ELF-1 (cell line): ENCODE data around the gene FAM180B.

ENCODE experiments used
- DNase-seq: peaks from one replicate; pipeline ENCODE4 v3.0.0-alpha.2; 2016; ENCODE audit warnings: low read depth, low spot score

Gene FAM180B

GRCh38 chr11:47569646-47570045, 16.8 kb upstream of the FAM180B start:
- no peak for DNase-seq

GRCh38 chr11:47570651-47571356, 15.7 kb upstream of the FAM180B start:
- no peak for DNase-seq

GRCh38 chr11:47571357-47571729, 15.1 kb upstream of the FAM180B start:
- no peak for DNase-seq

GRCh38 chr11:47571895-47572294, 14.6 kb upstream of the FAM180B start:
- DNase-seq, result no peak

- no peak for DNase-seq
Measured at GRCh38 chr11:47572715-47573255, 13.7 kb upstream of the FAM180B start.

GRCh38 chr11:47573321-47573720, 13.2 kb upstream of the FAM180B start:
- DNase-seq, result no peak

- no peak for DNase-seq
Measured at GRCh38 chr11:47577460-47578041, 8.9 kb upstream of the FAM180B start.

- DNase-seq, result peak; percentile 96
Measured at GRCh38 chr11:47578524-47579494, 7.7 kb upstream of the FAM180B start, which contains the start of the genes KBTBD4 and NDUFS3. Gene KBTBD4 (minus strand): TSS chr11:47578970. CDS start chr11:47578951, 19 bp downstream. Gene NDUFS3 (plus strand): TSS chr11:47579074. CDS start chr11:47579092, 18 bp downstream.

GRCh38 chr11:47583844-47584243, 2.6 kb upstream of the FAM180B start:
- DNase-seq, result no peak

GRCh38 chr11:47587039-47587716, 700 bp downstream of the FAM180B start:
- no peak for DNase-seq

GRCh38 chr11:47587723-47588326, 1.3 kb downstream of the FAM180B start:
- no peak for DNase-seq

- no peak for DNase-seq
Measured at GRCh38 chr11:47589118-47589517, 2.6 kb downstream of the FAM180B start.

- DNase-seq, result no peak
Measured at GRCh38 chr11:47589584-47589976, 3.1 kb downstream of the FAM180B start.

- peak; percentile 70 for DNase-seq
Measured at GRCh38 chr11:47589977-47590861, 3.7 kb downstream of the FAM180B start.

GRCh38 chr11:47591764-47592163, 5.3 kb downstream of the FAM180B start:
- peak; percentile 53 for DNase-seq

GRCh38 chr11:47592251-47592650, 5.8 kb downstream of the FAM180B start:
- DNase-seq, result no peak

GRCh38 chr11:47592970-47593369, 6.5 kb downstream of the FAM180B start:
- DNase-seq, result no peak

- DNase-seq, result no peak
Measured at GRCh38 chr11:47593492-47593933, 7.0 kb downstream of the FAM180B start.

- DNase-seq, result peak; percentile 14
Measured at GRCh38 chr11:47593934-47594855, 7.7 kb downstream of the FAM180B start, which contains the start of gene C1QTNF4. Gene C1QTNF4 (minus strand): TSS chr11:47594411. CDS start chr11:47590810, 3,601 bp downstream.
